ENCODE measurements around the gene EFCAB7.

- TF ChIP-seq POLR2AphosphoS5 (IDR thresholded peaks at IDR 0.05; ENCODE audit: low read depth, low read length) (no peak), SIN3A (IDR thresholded peaks at IDR 0.05; ENCODE audit: borderline replicate concordance, insufficient read depth, low read length) (no peak)
Observed at GRCh38 chr1:63620671-63621070, 97.3 kb downstream of the EFCAB7 start.
